Tibial nerve (tissue), 4 donors: ENCODE data around the gene TGOLN2. TPM values are rescaled to one million over a fixed set of nuclear protein-coding genes. Genes with fewer than 3 reads are reported as not detected.
"Not testable (repeated sequence)": the region's sequence is repeated elsewhere in the genome, so short reads cannot be mapped to it uniquely, and the experiment has no call there.

Source experiments
- DNase-seq, 2 donors: peaks; one replicate each; pipeline ENCODE4 v3.0.0-alpha.2; 2019; ENCODE audit warnings: low spot score in 2 of 2
- H3K27ac ChIP-seq, 4 donors: fragments of 200-600 bp; sonication (generic) in 3 of 4; one replicate each; pipeline ENCODE4 v1.5.1; 2017 to 2019; ENCODE audit warnings: mild to moderate bottlenecking in 1 of 4
- H3K27me3 ChIP-seq, 2 donors: fragments of 200-600 bp; sonication (generic) in 1 of 2; one replicate each; pipeline versions ENCODE4 v1.5.1 to v1.6.0; 2017 to 2019
- H3K36me3 ChIP-seq, 3 donors: fragments of 200-600 bp; sonication (generic); one replicate each; pipeline ENCODE4 v1.5.1; 2018 to 2019
- H3K4me1 ChIP-seq, 4 donors: fragments of 200-600 bp; sonication (generic) in 3 of 4; one replicate each; pipeline ENCODE4 v1.5.1; 2017 to 2019
- H3K4me3 ChIP-seq, 4 donors: fragments of 200-600 bp; sonication (generic) in 3 of 4; one replicate each; pipeline ENCODE4 v1.5.1; 2017 to 2019; ENCODE audit warnings: mild to moderate bottlenecking in 1 of 4, moderate library complexity in 1 of 4
- H3K9me3 ChIP-seq, 4 donors: fragments of 200-600 bp; sonication (generic) in 3 of 4; one replicate each; pipeline ENCODE4 v1.5.1; 2017 to 2019
- EP300 ChIP-seq, 2 donors: sonication (generic); formaldehyde crosslinking; IDR thresholded peaks; one replicate each; pipeline ENCODE4 v1.6.1; 2017; ENCODE audit warnings: antibody characterized with exemption in 2 of 2, mild to moderate bottlenecking in 1 of 2
- POLR2A ChIP-seq, 2 donors: fragments of 450-650 bp; IDR thresholded peaks; one replicate each; pipeline ENCODE4 v1.6.1; 2017; ENCODE audit warnings: antibody characterized with exemption in 2 of 2, mild to moderate bottlenecking in 2 of 2, moderate library complexity in 2 of 2
- WGBS, 2 donors: methylation state at CpG; one replicate each; pipeline ENCODE4 v1.1.5; 2018; 5-methylcytosine and 5-hydroxymethylcytosine counted together
- total RNA-seq, 4 donors: library from RNA; depleted of rRNA; stranded (reverse); fragments of >200 nt; gene quantifications; one replicate each; pipeline ENCODE4 v1.1.0, GENCODE V29; 2016
- TF ChIP-seq, protein P1 (sequence below), 5 experiments: fragments of 200-600 bp in 3 of 5; fragments of 450-650 bp in 2 of 5; sonication (generic) in 3 of 5; IDR thresholded peaks; one replicate each; pipeline ENCODE4 v1.5.1; 2016 to 2019; ENCODE audit warnings: antibody characterized with exemption in 5 of 5, mild to moderate bottlenecking in 3 of 5, moderate library complexity in 2 of 5

TGOLN2 gene
- total RNA-seq, 4 donors from 2014 or later: 96.9 to 128 (median 109) TPM

DNA sequence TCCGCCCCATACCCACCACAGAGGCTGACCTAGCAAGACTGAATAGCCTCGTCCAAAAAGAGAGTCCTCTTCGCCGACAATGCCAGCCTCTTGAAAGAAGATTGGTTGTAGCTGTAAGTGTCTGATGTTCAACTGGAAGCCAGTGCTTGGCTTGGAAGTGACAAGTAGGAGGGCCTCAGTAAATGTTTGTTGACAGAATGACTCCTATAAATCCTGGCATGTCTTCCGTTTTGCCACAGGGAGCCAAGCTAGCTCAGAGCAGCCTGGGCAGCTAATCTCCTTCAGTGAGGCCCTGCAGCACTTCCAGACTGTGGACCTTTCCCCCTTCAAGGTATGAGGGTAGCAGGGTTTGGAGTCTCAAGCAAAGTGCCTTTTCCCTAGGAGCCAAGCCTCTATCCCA, 41.7 kb upstream of the TGOLN2 start:
- H3K27ac ChIP-seq: no peak overlapping the region

DNA sequence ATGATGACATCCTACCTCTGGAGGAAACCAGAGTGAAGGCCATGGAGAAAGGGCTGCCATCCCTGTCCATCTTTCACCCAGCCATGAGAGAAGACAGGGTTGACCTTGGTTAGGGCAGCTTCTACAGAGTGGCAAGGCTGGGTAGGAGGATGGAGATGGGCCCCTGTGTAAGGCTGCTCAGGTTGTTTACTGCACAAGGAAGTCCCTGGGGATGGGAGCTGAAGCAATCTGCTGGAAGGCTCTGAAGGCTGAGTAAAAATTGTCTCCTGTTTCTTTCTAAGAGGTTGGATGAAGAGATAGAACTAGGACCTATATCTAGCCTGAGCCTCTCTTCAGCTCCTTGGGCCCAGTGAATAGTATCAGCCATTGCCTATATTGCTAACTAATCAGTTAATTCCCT, 41.1 kb upstream of the TGOLN2 start:
- TF ChIP-seq POLR2A (IDR thresholded peaks at IDR 0.05) (no peak), EP300 (IDR thresholded peaks at IDR 0.05) (no peak)
- TF ChIP-seq, protein P1, sequence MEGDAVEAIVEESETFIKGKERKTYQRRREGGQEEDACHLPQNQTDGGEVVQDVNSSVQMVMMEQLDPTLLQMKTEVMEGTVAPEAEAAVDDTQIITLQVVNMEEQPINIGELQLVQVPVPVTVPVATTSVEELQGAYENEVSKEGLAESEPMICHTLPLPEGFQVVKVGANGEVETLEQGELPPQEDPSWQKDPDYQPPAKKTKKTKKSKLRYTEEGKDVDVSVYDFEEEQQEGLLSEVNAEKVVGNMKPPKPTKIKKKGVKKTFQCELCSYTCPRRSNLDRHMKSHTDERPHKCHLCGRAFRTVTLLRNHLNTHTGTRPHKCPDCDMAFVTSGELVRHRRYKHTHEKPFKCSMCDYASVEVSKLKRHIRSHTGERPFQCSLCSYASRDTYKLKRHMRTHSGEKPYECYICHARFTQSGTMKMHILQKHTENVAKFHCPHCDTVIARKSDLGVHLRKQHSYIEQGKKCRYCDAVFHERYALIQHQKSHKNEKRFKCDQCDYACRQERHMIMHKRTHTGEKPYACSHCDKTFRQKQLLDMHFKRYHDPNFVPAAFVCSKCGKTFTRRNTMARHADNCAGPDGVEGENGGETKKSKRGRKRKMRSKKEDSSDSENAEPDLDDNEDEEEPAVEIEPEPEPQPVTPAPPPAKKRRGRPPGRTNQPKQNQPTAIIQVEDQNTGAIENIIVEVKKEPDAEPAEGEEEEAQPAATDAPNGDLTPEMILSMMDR (IDR thresholded peaks at IDR 0.05): no peak
- Histone ChIP-seq H3K9me3 (no peaks in the 10 kb centered on the region), H3K4me1 (no peaks in the 10 kb centered on the region), H3K27me3 (no peaks in the 10 kb centered on the region), H3K36me3 (peaks cover 0 to 87% (median 0%) of the 10 kb centered on the region in 3 donors), H3K27ac (no peak overlapping the region), H3K4me3 (no peak overlapping the region)
- DNase-seq: no peak

More for the DNA sequence above, 41.7 kb upstream of the TGOLN2 start:
- 59 to 61% methylated on average over 5 of the region's 5 CpGs for WGBS, 2 donors
- Histone ChIP-seq H3K36me3 (peaks cover 0 to 87% (median 0%) of the 10 kb centered on the region in 3 donors), H3K4me3 (no peak overlapping the region), H3K4me1 (no peaks in the 10 kb centered on the region), H3K27me3 (no peaks in the 10 kb centered on the region), H3K9me3 (no peaks in the 10 kb centered on the region)
- DNase-seq: no peak
- TF ChIP-seq, protein P1 (IDR thresholded peaks at IDR 0.05): no peak
- no peak for TF ChIP-seq EP300 (IDR thresholded peaks at IDR 0.05)
- no peak for TF ChIP-seq POLR2A (IDR thresholded peaks at IDR 0.05)

DNA sequence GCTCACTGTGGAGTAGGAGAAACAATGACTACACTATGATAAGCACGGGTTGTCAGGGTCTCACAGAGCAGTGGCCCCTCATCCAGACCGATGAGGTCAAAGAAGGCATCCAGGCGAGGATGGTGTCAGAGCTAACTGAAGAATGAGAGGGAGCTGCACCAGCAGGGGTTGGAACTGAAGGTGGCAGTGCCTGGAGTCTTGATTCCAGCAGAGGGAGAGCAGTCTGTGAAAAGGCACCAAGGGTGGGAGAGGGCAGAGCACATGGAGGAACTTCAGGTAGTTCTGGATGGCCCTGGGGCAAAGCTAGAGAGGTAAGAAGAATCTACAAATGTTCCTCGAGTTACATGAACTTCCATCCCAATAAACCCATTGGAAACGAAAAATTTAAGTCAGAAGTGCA, 39.4 kb upstream of the TGOLN2 start:
- Histone ChIP-seq H3K4me1 (no peaks in the 10 kb centered on the region), H3K27ac (no peak overlapping the region), H3K27me3 (no peaks in the 10 kb centered on the region), H3K9me3 (no peaks in the 10 kb centered on the region), H3K36me3 (peaks cover 0 to 90% (median 0%) of the 10 kb centered on the region in 3 donors), H3K4me3 (no peak overlapping the region)
- TF ChIP-seq, protein P1 (IDR thresholded peaks at IDR 0.05): no peak
- no peak for TF ChIP-seq POLR2A (IDR thresholded peaks at IDR 0.05)
- TF ChIP-seq EP300 (IDR thresholded peaks at IDR 0.05): no peak
- DNase-seq: no peak
- WGBS, 2 donors: 77 to 80% methylated on average over 5 of the region's 5 CpGs

DNA sequence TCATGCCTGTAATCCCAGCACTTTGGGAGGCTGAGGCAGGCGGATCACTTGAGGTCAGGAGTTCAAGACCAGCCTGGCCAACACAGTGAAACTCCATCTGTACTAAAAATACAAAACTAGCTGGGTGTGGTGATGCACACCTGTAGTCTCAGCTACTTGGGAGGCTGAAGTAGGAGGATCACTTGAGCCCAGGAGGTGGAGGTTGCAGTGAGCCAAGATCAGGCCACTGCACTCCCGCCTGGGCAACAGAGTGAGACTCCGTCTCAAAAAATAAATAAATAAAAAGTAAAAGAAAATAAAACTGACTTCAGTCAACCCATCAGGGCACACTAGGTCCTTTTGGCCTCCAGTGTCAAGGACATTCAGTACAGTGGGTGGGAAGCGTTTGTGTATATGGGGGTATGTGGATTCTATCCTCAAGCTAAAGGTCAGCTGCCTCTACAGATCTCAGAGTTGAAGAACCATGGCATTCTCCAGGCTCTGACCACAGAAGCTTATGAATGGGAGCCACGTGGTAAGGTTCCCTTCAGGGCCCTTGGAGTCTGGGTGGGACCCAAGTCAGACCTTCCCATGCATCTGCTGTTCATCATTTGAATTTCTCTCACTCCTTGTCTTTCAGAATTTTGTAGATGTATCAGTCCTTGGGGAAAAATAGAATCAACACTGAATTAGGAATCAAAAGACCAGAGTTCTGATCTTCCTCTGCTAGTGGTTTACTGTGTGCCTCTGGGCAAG, 35.0 kb upstream of the TGOLN2 start:
- H3K9me3 ChIP-seq, DNase-seq, H3K27me3 ChIP-seq, H3K4me3 ChIP-seq, H3K4me1 ChIP-seq, H3K27ac ChIP-seq: not testable (repeated sequence)
- WGBS, 2 donors: 93 to 97% methylated on average over 5 of the region's 5 CpGs
- H3K36me3 ChIP-seq: peaks cover 0 to 77% (median 0%) of the 10 kb centered on the region in 3 donors

DNA sequence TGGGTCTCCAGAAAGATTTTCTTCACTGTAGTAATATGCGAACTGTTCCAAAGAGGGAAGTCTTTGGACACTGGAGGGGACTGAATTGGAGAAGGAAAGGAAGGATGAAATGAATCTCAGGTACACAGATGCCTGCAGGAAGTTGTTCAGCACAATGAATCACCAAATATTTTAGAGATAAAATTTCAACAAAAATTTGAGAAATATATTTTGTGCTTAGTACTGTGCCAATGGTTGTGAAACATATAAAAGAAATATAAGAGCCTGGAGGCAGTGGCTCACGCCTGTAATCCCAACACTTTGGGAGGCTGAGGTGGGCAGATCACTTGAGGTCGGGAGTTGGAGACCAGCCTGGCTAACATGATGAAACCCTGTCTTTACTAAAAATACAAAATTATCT, 29.9 kb upstream of the TGOLN2 start:
- WGBS, 2 donors: 85 to 90% methylated on average over 3 of the region's 3 CpGs
- no peak overlapping the region for H3K27ac ChIP-seq

More for the DNA sequence above, 29.9 kb upstream of the TGOLN2 start:
- Histone ChIP-seq H3K27me3 (no peaks in the 10 kb centered on the region), H3K4me3 (no peak overlapping the region), H3K36me3 (peaks cover 0 to 39% (median 0%) of the 10 kb centered on the region in 3 donors), H3K9me3 (no peaks in the 10 kb centered on the region), H3K4me1 (peaks cover 0 to 31% (median 10%) of the 10 kb centered on the region in 4 donors)
- TF ChIP-seq EP300 (IDR thresholded peaks at IDR 0.05) (no peak), POLR2A (IDR thresholded peaks at IDR 0.05) (no peak)
- TF ChIP-seq, protein P1 (IDR thresholded peaks at IDR 0.05): no peak
- DNase-seq: no peak
